ENCODE data around the gene ABCA4. TPM values are rescaled to one million over a fixed set of nuclear protein-coding genes. Genes with fewer than 3 reads are reported as not detected.
A peak's percentile ranks its signal among the peaks of the same experiment; 100 is the strongest.

ABCA4 gene
- total RNA-seq, 8 experiments from 2014 or later: 0.11 to 10.1 (median 0.92) TPM

- no peak for ATAC-seq (replicated peaks in 6 of 8)
- Histone ChIP-seq H3K27ac (no peak overlapping the region), H3K4me3 (no peak overlapping the region), H3K4me1 (replicated peaks in 1 of 2) (peaks cover 0 to 8% of the 10 kb centered on the region in 2 donors)
- in situ Hi-C loops (cut with MboI; ENCODE audit: low pct_unique_long_range_greater_than_20kb in 2 of 9, low sequenced_read_pairs in 9 of 9, unreplicated experiment in 9 of 9): loop anchor here (25.0 kb wide), 6 partner anchors 113 to 763 kb away; partner anchors contain the start of genes ARHGAP29 (in 4 of the 9) and SLC44A3 (in 1 of the 9)
- 60 to 100% (median 100%) methylated on average over 1 to 2 of the region's 3 CpGs; no CpG with 5 or more reads in 5 of the 10 experiments for WGBS, 10 experiments
Observed at GRCh38 chr1:94049791-94050190, 71.2 kb downstream of the ABCA4 start.

GRCh38 chr1:94048413-94049164, 72.4 kb downstream of the ABCA4 start:
- peak in 6 of 8 experiments; percentile 16 to 71 (median 53) for ATAC-seq (replicated peaks in 6 of 8)
- H3K27ac ChIP-seq: no peak overlapping the region

GRCh38 chr1:94047949-94048348, 73.0 kb downstream of the ABCA4 start:
- Histone ChIP-seq H3K4me1 (replicated peaks in 1 of 2) (peaks cover 4 to 8% of the 10 kb centered on the region in 2 donors), H3K27ac (no peak overlapping the region), H3K4me3 (no peak overlapping the region)
- in situ Hi-C loops (cut with MboI; ENCODE audit: low pct_unique_long_range_greater_than_20kb in 2 of 9, low sequenced_read_pairs in 9 of 9, unreplicated experiment in 9 of 9): loop anchor here in 3 of 9 experiments (25.0 kb wide), 1 partner anchor 289 kb away; no protein-coding TSS in a partner anchor
- ATAC-seq (replicated peaks in 6 of 8): no peak
- 80 to 100% (median 98%) methylated on average over 1 to 2 of the region's 2 CpGs; no CpG with 5 or more reads in 4 of the 10 experiments for WGBS, 10 experiments

More at GRCh38 chr1:94048413-94049164, 72.4 kb downstream of the ABCA4 start:
- no peak overlapping the region for H3K4me3 ChIP-seq
- H3K4me1 ChIP-seq (replicated peaks in 1 of 2): peaks cover 4 to 8% of the 10 kb centered on the region in 2 donors
- in situ Hi-C loops (cut with MboI; ENCODE audit: low pct_unique_long_range_greater_than_20kb in 2 of 9, low sequenced_read_pairs in 9 of 9, unreplicated experiment in 9 of 9): loop anchor here in 3 of 9 experiments (25.0 kb wide), 1 partner anchor 289 kb away; no protein-coding TSS in a partner anchor
- 34 to 95% (median 52%) methylated on average over 3 to 11 of the region's 11 CpGs; no CpG with 5 or more reads in 1 of the 10 experiments for whole genome bisulfite sequencing, 10 experiments

GRCh38 chr1:94045465-94046056, 75.4 kb downstream of the ABCA4 start:
- WGBS, 10 experiments: 0 to 77% (median 34%) methylated on average over 2 to 18 of the region's 22 CpGs; no CpG with 5 or more reads in 2 of the 10 experiments
- ATAC-seq (replicated peaks in 6 of 8): peak; percentile 44 to 98 (median 86)
- in situ Hi-C loops (cut with MboI; ENCODE audit: low pct_unique_long_range_greater_than_20kb in 2 of 9, low sequenced_read_pairs in 9 of 9, unreplicated experiment in 9 of 9): loop anchor here in 3 of 9 experiments (25.0 kb wide), 1 partner anchor 292 kb away; no protein-coding TSS in a partner anchor
- no peak overlapping the region for H3K27ac ChIP-seq
- H3K4me3 ChIP-seq: no peak overlapping the region
- peaks cover 8 to 14% of the 10 kb centered on the region in 2 donors for H3K4me1 ChIP-seq (replicated peaks in 1 of 2)

GRCh38 chr1:94044891-94045290, 76.1 kb downstream of the ABCA4 start:
- no peak for ATAC-seq (replicated peaks in 6 of 8)
- Histone ChIP-seq H3K4me3 (no peak overlapping the region), H3K27ac (no peak overlapping the region), H3K4me1 (replicated peaks in 1 of 2) (peaks cover 15 to 19% of the 10 kb centered on the region in 2 donors)
- 70 to 97% (median 94%) methylated on average over 1 to 9 of the region's 9 CpGs; no CpG with 5 or more reads in 2 of the 10 experiments for WGBS, 10 experiments
- in situ Hi-C loops (cut with MboI; ENCODE audit: low pct_unique_long_range_greater_than_20kb in 2 of 9, low sequenced_read_pairs in 9 of 9, unreplicated experiment in 9 of 9): loop anchor here in 3 of 9 experiments (25.0 kb wide), 1 partner anchor 292 kb away; no protein-coding TSS in a partner anchor

GRCh38 chr1:94044290-94044790, 76.6 kb downstream of the ABCA4 start:
- Histone ChIP-seq H3K4me3 (no peak overlapping the region), H3K27ac (no peak overlapping the region), H3K4me1 (replicated peaks in 1 of 2) (peaks cover 18 to 20% of the 10 kb centered on the region in 2 donors)
- WGBS, 10 experiments: 41 to 79% (median 71%) methylated on average over 2 to 8 of the region's 9 CpGs; no CpG with 5 or more reads in 4 of the 10 experiments
- ATAC-seq (replicated peaks in 6 of 8): peak in 1 of 8 experiments; percentile 4
- in situ Hi-C loops (cut with MboI; ENCODE audit: low pct_unique_long_range_greater_than_20kb in 2 of 9, low sequenced_read_pairs in 9 of 9, unreplicated experiment in 9 of 9): loop anchor here in 3 of 9 experiments (25.0 kb wide), 1 partner anchor 293 kb away; no protein-coding TSS in a partner anchor

- H3K4me3 ChIP-seq: no peak overlapping the region
- no peak overlapping the region for H3K27ac ChIP-seq
- no peak for ATAC-seq (replicated peaks in 6 of 8)
- peaks cover 18 to 19% of the 10 kb centered on the region in 2 donors for H3K4me1 ChIP-seq (replicated peaks in 1 of 2)
- WGBS, 10 experiments: 70 to 100% (median 83%) methylated on average over 1 to 3 of the region's 4 CpGs; no CpG with 5 or more reads in 3 of the 10 experiments
- in situ Hi-C loops (cut with MboI; ENCODE audit: low pct_unique_long_range_greater_than_20kb in 2 of 9, low sequenced_read_pairs in 9 of 9, unreplicated experiment in 9 of 9): loop anchor here in 3 of 9 experiments (25.0 kb wide), 1 partner anchor 293 kb away; no protein-coding TSS in a partner anchor
Observed at GRCh38 chr1:94043738-94044289, 77.1 kb downstream of the ABCA4 start.

- 100% methylated on average over 1 of the region's 1 CpG; no CpG with 5 or more reads in 9 of the 10 experiments for WGBS, 10 experiments
- ATAC-seq (replicated peaks in 6 of 8): no peak
- in situ Hi-C loops (cut with MboI; ENCODE audit: low pct_unique_long_range_greater_than_20kb in 2 of 9, low sequenced_read_pairs in 9 of 9, unreplicated experiment in 9 of 9): loop anchor here in 3 of 9 experiments (25.0 kb wide), 1 partner anchor 295 kb away; no protein-coding TSS in a partner anchor
- peaks cover 18% of the 10 kb centered on the region in 2 donors for H3K4me1 ChIP-seq (replicated peaks in 1 of 2)
- H3K4me3 ChIP-seq: no peak overlapping the region
- H3K27ac ChIP-seq: no peak overlapping the region
Observed at GRCh38 chr1:94042388-94042787, 78.6 kb downstream of the ABCA4 start.

- peak; percentile 66 to 97 (median 95) for ATAC-seq (replicated peaks in 6 of 8)
- H3K27ac ChIP-seq: peak overlapping the region in 1 of 2 donors; percentile 0
- WGBS, 10 experiments: 0 to 83% (median 62%) methylated on average over 2 to 11 of the region's 11 CpGs; no CpG with 5 or more reads in 2 of the 10 experiments
- peaks cover 18% of the 10 kb centered on the region in 2 donors for H3K4me1 ChIP-seq (replicated peaks in 1 of 2)
- no peak overlapping the region for H3K4me3 ChIP-seq
- in situ Hi-C loops (cut with MboI; ENCODE audit: low pct_unique_long_range_greater_than_20kb in 2 of 9, low sequenced_read_pairs in 9 of 9, unreplicated experiment in 9 of 9): loop anchor here in 3 of 9 experiments (25.0 kb wide), 1 partner anchor 297 kb away; no protein-coding TSS in a partner anchor
Observed at GRCh38 chr1:94039871-94040569, 80.9 kb downstream of the ABCA4 start.

GRCh38 chr1:94039514-94039870, 81.5 kb downstream of the ABCA4 start:
- in situ Hi-C loops (cut with MboI; ENCODE audit: low pct_unique_long_range_greater_than_20kb in 2 of 9, low sequenced_read_pairs in 9 of 9, unreplicated experiment in 9 of 9): loop anchor here in 3 of 9 experiments (25.0 kb wide), 1 partner anchor 298 kb away; no protein-coding TSS in a partner anchor
- ATAC-seq (replicated peaks in 6 of 8): peak; percentile 11 to 73 (median 46)
- H3K4me3 ChIP-seq: no peak overlapping the region
- 0 to 16% (median 5%) methylated on average over 1 to 4 of the region's 4 CpGs; no CpG with 5 or more reads in 4 of the 10 experiments for WGBS, 10 experiments
- peaks cover 18% of the 10 kb centered on the region in 2 donors for H3K4me1 ChIP-seq (replicated peaks in 1 of 2)
- peak overlapping the region in 1 of 2 donors; percentile 0 for H3K27ac ChIP-seq

- Histone ChIP-seq H3K27ac (no peak overlapping the region), H3K4me1 (replicated peaks in 1 of 2) (peaks cover 15 to 18% of the 10 kb centered on the region in 2 donors), H3K4me3 (no peak overlapping the region)
- 40 to 100% (median 63%) methylated on average over 1 to 3 of the region's 3 CpGs for WGBS, 10 experiments
- in situ Hi-C loops (cut with MboI; ENCODE audit: low pct_unique_long_range_greater_than_20kb in 2 of 9, low sequenced_read_pairs in 9 of 9, unreplicated experiment in 9 of 9): loop anchor here in 3 of 9 experiments (25.0 kb wide), 1 partner anchor 299 kb away; no protein-coding TSS in a partner anchor
- ATAC-seq (replicated peaks in 6 of 8): no peak
Observed at GRCh38 chr1:94038511-94038910, 82.4 kb downstream of the ABCA4 start.

Data from motor neuron (in vitro differentiated cells).